ES-I3 (cell line): Measurements from ENCODE around the gene APPBP2.
"Not testable (repeated sequence)": the region's sequence is repeated elsewhere in the genome, so short reads cannot be mapped to it uniquely, and the experiment has no call there.

Experiments
- H3K36me3 ChIP-seq: 2 replicates; pipeline ENCODE4 v1.6.1; 2013; ENCODE audit warnings: mild to moderate bottlenecking, low read length, control low read depth, moderate library complexity; ENCODE audit not compliant: insufficient read depth
- H3K4me1 ChIP-seq: 2 replicates; pipeline ENCODE4 v1.6.1; 2013; ENCODE audit warnings: mild to moderate bottlenecking, control low read depth, low read length; ENCODE audit not compliant: insufficient read depth
- H3K9ac ChIP-seq: 2 replicates; pipeline ENCODE4 v1.6.1; 2013; ENCODE audit warnings: low read depth, mild to moderate bottlenecking, low read length, moderate library complexity
- H3K9me3 ChIP-seq: 2 replicates; pipeline ENCODE4 v1.6.1; 2013; ENCODE audit warnings: mild to moderate bottlenecking, low read length, moderate library complexity; ENCODE audit not compliant: control insufficient read depth, insufficient read depth

APPBP2 gene

GRCh38 chr17:60455378-60455777, 70.7 kb downstream of the APPBP2 start:
- Histone ChIP-seq H3K9ac (no peak overlapping the region), H3K9me3 (peaks cover 5% of the 10 kb centered on the region; the same call in 1 of the 2 replicates), H3K36me3 (peaks cover 7% of the 10 kb centered on the region; the same call in 1 of the 2 replicates), H3K4me1 (no peaks in the 10 kb centered on the region)

- Histone ChIP-seq H3K4me1 (no peaks in the 10 kb centered on the region), H3K9ac (no peak overlapping the region), H3K9me3 (no peaks in the 10 kb centered on the region), H3K36me3 (peaks cover 10% of the 10 kb centered on the region)
Observed at GRCh38 chr17:60451965-60452364, 74.1 kb downstream of the APPBP2 start.

- Histone ChIP-seq H3K4me1 (no peaks in the 10 kb centered on the region), H3K9ac (no peak overlapping the region), H3K36me3 (peaks cover 10% of the 10 kb centered on the region), H3K9me3 (no peaks in the 10 kb centered on the region)
Observed at GRCh38 chr17:60451071-60451470, 75.0 kb downstream of the APPBP2 start.

GRCh38 chr17:60447375-60447774, 78.7 kb downstream of the APPBP2 start:
- Histone ChIP-seq H3K9ac (no peak overlapping the region), H3K4me1 (peaks cover 7% of the 10 kb centered on the region; the same call in 1 of the 2 replicates), H3K36me3 (peaks cover 3% of the 10 kb centered on the region), H3K9me3 (no peaks in the 10 kb centered on the region)

- peaks cover 11% of the 10 kb centered on the region for H3K4me1 ChIP-seq
- H3K9ac ChIP-seq = no peak overlapping the region
- peaks cover 3% of the 10 kb centered on the region for H3K36me3 ChIP-seq
- no peaks in the 10 kb centered on the region for H3K9me3 ChIP-seq
Observed at GRCh38 chr17:60445144-60445543, 80.9 kb downstream of the APPBP2 start.

DNA sequence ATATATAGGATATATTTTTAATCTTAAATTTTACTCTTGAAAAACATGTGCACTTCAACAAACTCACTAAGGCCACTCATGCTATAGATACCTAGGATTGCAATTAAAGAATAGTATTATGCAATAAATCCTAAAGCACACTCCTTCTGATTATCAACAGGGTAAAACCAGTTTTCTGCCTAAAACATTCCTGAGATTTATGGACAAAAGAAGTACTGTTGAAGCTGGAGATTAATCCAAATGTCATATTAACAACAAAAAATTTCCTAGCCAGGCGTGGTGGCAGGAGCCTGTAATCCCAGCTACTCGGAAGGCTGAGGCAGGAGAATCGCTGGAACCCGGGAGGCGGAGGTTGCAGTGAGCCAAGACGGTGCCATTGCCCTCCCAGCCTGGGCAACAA, 82.3 kb downstream of the APPBP2 start:
- peaks cover 17% of the 10 kb centered on the region for H3K4me1 ChIP-seq
- H3K36me3 ChIP-seq = peaks cover 3% of the 10 kb centered on the region

DNA sequence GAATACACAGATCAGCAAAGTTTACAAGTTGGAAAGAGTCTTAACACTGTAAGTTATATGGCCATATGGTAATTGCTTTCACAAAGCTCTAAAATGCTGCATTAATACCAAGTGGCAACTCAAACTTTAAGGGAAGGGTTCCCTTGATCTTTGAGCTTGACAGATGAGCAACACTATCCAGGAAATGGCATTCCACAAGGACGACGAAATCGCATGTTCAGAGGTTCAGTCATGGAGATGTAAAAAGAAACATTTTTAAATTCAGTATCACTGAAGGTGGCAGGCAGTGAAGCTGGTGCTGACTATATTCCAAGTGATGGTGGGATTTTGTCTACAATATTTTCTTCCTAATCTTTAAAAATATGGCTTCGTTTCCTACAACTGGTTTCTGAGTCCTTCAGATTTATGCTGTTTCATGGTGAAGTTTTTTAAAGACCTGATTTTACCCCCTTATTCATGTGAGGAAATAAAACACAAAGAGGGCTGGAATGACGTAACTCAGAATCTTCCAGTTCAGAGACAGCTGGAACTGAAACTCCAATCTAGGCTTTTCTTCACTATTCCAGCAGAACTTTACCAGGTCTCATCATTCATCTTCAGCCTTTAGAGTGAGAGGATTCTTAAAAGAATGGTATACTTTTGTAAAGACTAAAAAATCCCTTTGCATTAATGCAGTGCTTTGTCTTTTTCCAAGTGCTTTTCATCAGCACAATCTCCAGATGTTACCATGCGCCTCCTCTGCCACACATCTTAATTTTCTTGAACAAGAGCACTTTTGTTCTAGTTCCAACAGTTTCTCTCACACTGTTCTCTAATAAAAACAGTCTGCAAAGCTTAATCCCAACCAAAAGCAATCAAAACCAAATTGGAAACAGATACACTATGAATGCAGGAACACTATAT, 83.5 kb downstream of the APPBP2 start:
- Histone ChIP-seq H3K9me3 (no peaks in the 10 kb centered on the region), H3K9ac (no peak overlapping the region), H3K36me3 (peaks cover 3% of the 10 kb centered on the region), H3K4me1 (peaks cover 17% of the 10 kb centered on the region)

More for the DNA sequence above, 82.3 kb downstream of the APPBP2 start:
- Histone ChIP-seq H3K9ac (no peak overlapping the region), H3K9me3 (no peaks in the 10 kb centered on the region)

- peaks cover 17% of the 10 kb centered on the region for H3K4me1 ChIP-seq
Observed at GRCh38 chr17:60439501-60439900, 86.5 kb downstream of the APPBP2 start.

GRCh38 chr17:60436676-60437075, 89.4 kb downstream of the APPBP2 start:
- Histone ChIP-seq H3K36me3 (no peaks in the 10 kb centered on the region), H3K4me1 (peaks cover 6% of the 10 kb centered on the region), H3K9ac (no peak overlapping the region)

More at GRCh38 chr17:60439501-60439900, 86.5 kb downstream of the APPBP2 start:
- H3K9me3 ChIP-seq = no peaks in the 10 kb centered on the region
- no peaks in the 10 kb centered on the region for H3K36me3 ChIP-seq
- no peak overlapping the region for H3K9ac ChIP-seq

DNA sequence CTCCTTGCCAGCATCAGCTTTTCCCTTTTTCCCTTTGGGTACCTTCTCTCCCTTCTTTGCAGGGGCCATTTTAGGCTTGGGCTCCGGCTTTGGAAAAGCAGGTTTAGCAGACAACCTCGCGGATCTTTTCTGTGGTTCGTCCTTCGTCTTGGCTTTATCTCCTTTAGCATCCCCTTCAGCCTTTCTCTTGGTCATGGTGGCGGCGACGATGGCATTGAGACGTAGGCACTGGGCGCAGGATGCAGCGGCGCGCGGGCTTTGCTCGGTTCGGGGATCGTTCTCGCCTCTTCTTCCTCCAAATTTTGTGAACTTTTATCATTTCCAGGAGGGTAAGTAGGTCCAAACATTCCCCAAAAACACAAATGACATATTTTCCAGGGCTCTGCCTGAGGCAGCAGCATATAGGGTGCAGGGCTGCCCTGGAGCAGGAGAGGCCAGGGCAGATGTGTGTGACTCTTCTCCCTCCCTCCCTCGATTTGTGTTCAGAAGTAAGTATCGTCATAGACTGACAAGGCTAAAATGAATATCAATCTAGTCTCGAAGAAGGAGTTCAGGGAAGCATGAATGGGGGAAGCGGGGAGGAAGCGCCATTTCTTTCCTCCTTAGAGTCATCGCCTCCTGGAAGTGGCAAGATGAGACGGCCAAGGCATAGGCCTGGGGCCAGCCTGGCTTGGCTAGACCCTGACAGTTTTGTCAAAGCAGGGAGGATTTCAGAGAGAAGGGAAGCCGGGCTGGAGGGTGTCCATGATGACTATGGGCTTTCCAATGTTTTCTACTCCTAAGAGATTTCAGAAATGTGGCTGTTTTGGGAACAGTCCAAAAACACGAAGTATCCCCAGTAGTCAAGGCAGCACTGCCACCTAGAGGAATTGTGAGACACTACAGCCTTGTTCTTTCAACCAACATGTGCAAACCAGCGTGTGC, 90.5 kb downstream of the APPBP2 start:
- no peaks in the 10 kb centered on the region for H3K36me3 ChIP-seq
- H3K9me3 ChIP-seq = peaks cover 14% of the 10 kb centered on the region
- H3K4me1 ChIP-seq = peaks cover 6% of the 10 kb centered on the region
- no peak overlapping the region for H3K9ac ChIP-seq

More at GRCh38 chr17:60436676-60437075, 89.4 kb downstream of the APPBP2 start:
- H3K9me3 ChIP-seq = peaks cover 12% of the 10 kb centered on the region

DNA sequence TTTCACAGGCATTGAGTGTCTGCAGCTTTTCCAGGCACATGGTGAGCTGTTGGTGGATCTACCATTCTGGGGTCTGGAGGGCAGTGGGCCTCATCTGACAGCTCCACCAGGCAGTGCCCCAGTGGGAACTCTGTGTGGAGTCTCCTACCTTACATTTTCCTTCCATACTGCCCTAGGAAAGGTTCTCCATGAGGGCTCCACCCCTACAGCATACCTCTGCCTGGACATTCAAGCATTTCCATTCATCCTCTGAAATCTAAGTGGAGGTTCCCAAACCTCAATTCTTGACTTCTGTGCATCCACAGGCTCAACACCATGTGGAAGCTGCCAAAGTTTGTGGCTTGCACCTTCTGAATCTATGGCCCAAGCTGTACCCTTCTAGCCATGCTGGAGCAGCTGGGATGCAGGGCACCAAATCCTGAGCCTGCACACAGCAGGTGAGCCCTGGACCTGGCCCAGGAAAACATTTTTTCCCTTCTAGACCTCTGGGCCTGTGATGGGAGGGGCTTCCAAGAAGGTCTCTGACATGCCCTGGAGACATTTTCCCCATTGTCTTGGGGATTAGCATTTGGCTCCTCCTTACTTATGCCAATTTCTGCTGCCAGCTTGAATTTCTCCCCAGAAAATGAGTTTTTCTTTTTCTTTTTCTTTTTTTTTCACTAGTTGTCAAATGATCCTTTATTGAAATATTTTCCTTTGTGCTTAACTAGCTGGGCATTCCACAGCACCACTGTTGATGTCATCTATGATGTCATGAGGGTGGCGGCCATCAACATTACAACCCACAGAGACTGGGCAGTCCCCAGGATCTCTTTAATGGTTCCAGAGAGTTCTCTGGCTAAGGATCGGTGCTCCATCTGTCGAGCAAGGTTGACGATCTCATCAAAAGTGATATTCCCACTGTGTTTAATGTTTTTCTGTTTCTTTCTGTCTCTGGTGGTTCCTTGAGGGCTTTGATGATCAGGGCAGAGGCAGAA, 92.7 kb downstream of the APPBP2 start:
- not testable (repeated sequence) for H3K4me1 ChIP-seq, H3K9ac ChIP-seq

GRCh38 chr17:60430561-60430960, 95.5 kb downstream of the APPBP2 start:
- H3K36me3 ChIP-seq, H3K4me1 ChIP-seq, H3K9ac ChIP-seq: not testable (repeated sequence)
- peaks cover 14% of the 10 kb centered on the region for H3K9me3 ChIP-seq

More for the DNA sequence above, 92.7 kb downstream of the APPBP2 start:
- peaks cover 14% of the 10 kb centered on the region for H3K9me3 ChIP-seq
- H3K36me3 ChIP-seq = not testable (repeated sequence)

DNA sequence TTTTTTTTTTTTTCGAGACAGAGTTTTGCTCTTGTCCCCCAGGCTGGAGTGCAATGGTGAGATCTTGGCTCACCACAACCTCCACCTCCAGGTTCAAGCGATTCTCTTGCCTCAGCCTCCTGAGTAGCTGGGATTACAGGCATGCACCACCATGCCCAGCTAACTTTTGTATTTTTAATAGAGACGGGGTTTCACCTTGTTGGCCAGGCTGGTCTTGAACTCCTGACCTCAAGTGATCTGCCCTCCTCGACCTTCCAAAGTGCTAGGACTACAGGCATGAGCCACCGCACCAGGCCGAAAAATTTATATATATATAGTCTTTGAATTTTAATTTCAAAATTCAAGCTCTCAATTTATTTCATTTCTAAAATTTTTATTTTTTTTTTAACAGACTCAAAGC, 97.6 kb downstream of the APPBP2 start:
- H3K9me3 ChIP-seq = peaks cover 14% of the 10 kb centered on the region
- H3K9ac ChIP-seq, H3K36me3 ChIP-seq, H3K4me1 ChIP-seq: not testable (repeated sequence)
